ENCODE measurements around the gene KCNK18. TPM values are rescaled to one million over a fixed set of nuclear protein-coding genes. Genes with fewer than 3 reads are reported as not detected.

The KCNK18 gene
- total RNA-seq, 1 donor, result not detected

GRCh38 chr10:117240621-117241529 lies 43.6 kb downstream of the KCNK18 start, which contains the start of gene SLC18A2:
TSS of gene SLC18A2 (plus strand) at chr10:117241114. CDS start at chr10:117241694, 580 bp downstream.
- H3K4me1 ChIP-seq (ENCODE audit: insufficient read depth, low read length), result no peaks in the 10 kb centered on the region
- no peaks in the 10 kb centered on the region for H3K9me3 ChIP-seq (ENCODE audit: low read depth, low read length)
- no peak within 1 kb of the TSS for H2AFZ ChIP-seq (ENCODE audit: low read length)
- peak; percentile 69 for DNase-seq (ENCODE audit: insufficient read length, low spot score, missing footprints)
- no peaks in the 10 kb centered on the region for H3K79me2 ChIP-seq (ENCODE audit: insufficient read depth, low read length)
- no peak within 1 kb of the TSS for H3K4me3 ChIP-seq (ENCODE audit: insufficient read depth, low read length)
- no peaks in the 10 kb centered on the region for H3K36me3 ChIP-seq (ENCODE audit: insufficient read depth, low read length)
- H3K27me3 ChIP-seq (ENCODE audit: insufficient read depth, low read length), result peaks cover 28% of the 10 kb centered on the region
- H3K4me2 ChIP-seq (ENCODE audit: insufficient read depth, low read length), result no peak within 1 kb of the TSS
- H4K20me1 ChIP-seq (ENCODE audit: insufficient read depth, low read length), result no peaks in the 10 kb centered on the region
- TF ChIP-seq, protein P1, sequence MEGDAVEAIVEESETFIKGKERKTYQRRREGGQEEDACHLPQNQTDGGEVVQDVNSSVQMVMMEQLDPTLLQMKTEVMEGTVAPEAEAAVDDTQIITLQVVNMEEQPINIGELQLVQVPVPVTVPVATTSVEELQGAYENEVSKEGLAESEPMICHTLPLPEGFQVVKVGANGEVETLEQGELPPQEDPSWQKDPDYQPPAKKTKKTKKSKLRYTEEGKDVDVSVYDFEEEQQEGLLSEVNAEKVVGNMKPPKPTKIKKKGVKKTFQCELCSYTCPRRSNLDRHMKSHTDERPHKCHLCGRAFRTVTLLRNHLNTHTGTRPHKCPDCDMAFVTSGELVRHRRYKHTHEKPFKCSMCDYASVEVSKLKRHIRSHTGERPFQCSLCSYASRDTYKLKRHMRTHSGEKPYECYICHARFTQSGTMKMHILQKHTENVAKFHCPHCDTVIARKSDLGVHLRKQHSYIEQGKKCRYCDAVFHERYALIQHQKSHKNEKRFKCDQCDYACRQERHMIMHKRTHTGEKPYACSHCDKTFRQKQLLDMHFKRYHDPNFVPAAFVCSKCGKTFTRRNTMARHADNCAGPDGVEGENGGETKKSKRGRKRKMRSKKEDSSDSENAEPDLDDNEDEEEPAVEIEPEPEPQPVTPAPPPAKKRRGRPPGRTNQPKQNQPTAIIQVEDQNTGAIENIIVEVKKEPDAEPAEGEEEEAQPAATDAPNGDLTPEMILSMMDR (IDR thresholded peaks at IDR 0.05; ENCODE audit: extremely low read depth, low read depth, low read length), result no peak
- no peak within 1 kb of the TSS for H3K27ac ChIP-seq (ENCODE audit: low read depth, low read length)

- H3K27me3 ChIP-seq (ENCODE audit: insufficient read depth, low read length), result peaks cover 23% of the 10 kb centered on the region
- no peak overlapping the region for H2AFZ ChIP-seq (ENCODE audit: low read length)
- peak; percentile 90 for DNase-seq (ENCODE audit: insufficient read length, low spot score, missing footprints)
- no peaks in the 10 kb centered on the region for H3K9me3 ChIP-seq (ENCODE audit: low read depth, low read length)
- no peak overlapping the region for H3K27ac ChIP-seq (ENCODE audit: low read depth, low read length)
- TF ChIP-seq, protein P1 (IDR thresholded peaks at IDR 0.05; ENCODE audit: extremely low read depth, low read depth, low read length), result no peak
- no peaks in the 10 kb centered on the region for H3K79me2 ChIP-seq (ENCODE audit: insufficient read depth, low read length)
- no peaks in the 10 kb centered on the region for H3K36me3 ChIP-seq (ENCODE audit: insufficient read depth, low read length)
- H3K4me3 ChIP-seq (ENCODE audit: insufficient read depth, low read length), result no peak overlapping the region
- no peak overlapping the region for H3K4me2 ChIP-seq (ENCODE audit: insufficient read depth, low read length)
- H4K20me1 ChIP-seq (ENCODE audit: insufficient read depth, low read length), result no peaks in the 10 kb centered on the region
- H3K4me1 ChIP-seq (ENCODE audit: insufficient read depth, low read length), result no peaks in the 10 kb centered on the region
Observed at GRCh38 chr10:117241541-117242462, 44.5 kb downstream of the KCNK18 start.

DNA sequence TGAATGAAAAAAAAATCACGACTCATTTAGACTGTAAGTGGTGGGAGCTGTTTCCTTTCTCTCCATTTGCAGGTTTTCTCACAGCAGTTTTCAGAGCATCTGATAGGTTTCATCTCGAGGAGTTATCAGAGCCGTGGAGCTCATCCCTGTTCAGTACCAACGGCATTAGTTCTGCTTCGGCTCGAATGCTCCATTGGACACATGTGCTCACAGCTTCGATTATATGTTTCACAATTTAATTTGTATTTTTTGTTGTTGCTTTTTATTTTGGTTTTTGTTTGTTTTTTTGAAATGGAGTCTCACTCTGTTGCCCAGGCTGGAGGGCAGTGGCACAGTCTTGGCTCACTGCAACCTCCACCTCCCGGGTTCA lies 45.2 kb downstream of the KCNK18 start:
- Histone ChIP-seq H3K4me2 (ENCODE audit: insufficient read depth, low read length) (no peak overlapping the region), H4K20me1 (ENCODE audit: insufficient read depth, low read length) (no peaks in the 10 kb centered on the region), H3K9me3 (ENCODE audit: low read depth, low read length) (no peaks in the 10 kb centered on the region), H2AFZ (ENCODE audit: low read length) (no peak overlapping the region), H3K79me2 (ENCODE audit: insufficient read depth, low read length) (no peaks in the 10 kb centered on the region), H3K4me3 (ENCODE audit: insufficient read depth, low read length) (no peak overlapping the region), H3K36me3 (ENCODE audit: insufficient read depth, low read length) (no peaks in the 10 kb centered on the region), H3K27ac (ENCODE audit: low read depth, low read length) (no peak overlapping the region), H3K27me3 (ENCODE audit: insufficient read depth, low read length) (peaks cover 28% of the 10 kb centered on the region), H3K4me1 (ENCODE audit: insufficient read depth, low read length) (no peaks in the 10 kb centered on the region)
- TF ChIP-seq, protein P1 (IDR thresholded peaks at IDR 0.05; ENCODE audit: extremely low read depth, low read depth, low read length), result no peak
- DNase-seq (ENCODE audit: insufficient read length, low spot score, missing footprints), result peak; percentile 66

Measured in osteoblast (primary cell).